ENCODE data around the gene ZBTB49.
A peak's percentile ranks its signal among the peaks of the same experiment; 100 is the strongest.
"Not testable (repeated sequence)": the region's sequence is repeated elsewhere in the genome, so short reads cannot be mapped to it uniquely, and the experiment has no call there.

The ZBTB49 gene

GRCh38 chr4:4289941-4290850, at the start of gene ZBTB49, which contains the start of gene LYAR:
Gene ZBTB49 (plus strand): TSS chr4:4290251. CDS start chr4:4299946, 9,695 bp downstream.
Gene LYAR (minus strand): TSS chr4:4290154. CDS start chr4:4283742, 6,412 bp downstream.
- peak; percentile 69 for DNase-seq (ENCODE audit: low read depth)

- DNase-seq (ENCODE audit: low read depth), result no peak
These were observed 44.9 kb upstream of the ZBTB49 start for GRCh38 chr4:4245172-4245571.

- DNase-seq (ENCODE audit: low read depth), result no peak
These were observed 42.4 kb upstream of the ZBTB49 start for GRCh38 chr4:4247696-4248028.

GRCh38 chr4:4248029-4248884, 41.8 kb upstream of the ZBTB49 start, which contains the start of gene TMEM128:
Gene TMEM128 (minus strand): TSS chr4:4248223. CDS start chr4:4248202, 21 bp downstream.
- peak; percentile 84 for DNase-seq (ENCODE audit: low read depth)

GRCh38 chr4:4248885-4249203, 41.2 kb upstream of the ZBTB49 start:
- DNase-seq (ENCODE audit: low read depth), result no peak

GRCh38 chr4:4249342-4249741, 40.7 kb upstream of the ZBTB49 start:
- not testable (repeated sequence) for DNase-seq (ENCODE audit: low read depth)

GRCh38 chr4:4249866-4250265, 40.2 kb upstream of the ZBTB49 start:
- DNase-seq (ENCODE audit: low read depth), result no peak

- DNase-seq (ENCODE audit: low read depth), result no peak
These were observed 35.9 kb upstream of the ZBTB49 start for GRCh38 chr4:4254199-4254598.

- no peak for DNase-seq (ENCODE audit: low read depth)
These were observed 35.4 kb upstream of the ZBTB49 start for GRCh38 chr4:4254666-4255065.

GRCh38 chr4:4256799-4257198, 33.3 kb upstream of the ZBTB49 start:
- no peak for DNase-seq (ENCODE audit: low read depth)

- DNase-seq (ENCODE audit: low read depth), result not testable (repeated sequence)
These were observed 32.3 kb upstream of the ZBTB49 start for GRCh38 chr4:4257705-4258104.

- DNase-seq (ENCODE audit: low read depth), result no peak
These were observed 30.5 kb upstream of the ZBTB49 start for GRCh38 chr4:4259484-4260100.

- no peak for DNase-seq (ENCODE audit: low read depth)
These were observed 29.8 kb upstream of the ZBTB49 start for GRCh38 chr4:4260185-4260751.

- no peak for DNase-seq (ENCODE audit: low read depth)
These were observed 22.1 kb upstream of the ZBTB49 start for GRCh38 chr4:4267981-4268380.

GRCh38 chr4:4268776-4269175, 21.3 kb upstream of the ZBTB49 start:
- no peak for DNase-seq (ENCODE audit: low read depth)

GRCh38 chr4:4269331-4269731, 20.7 kb upstream of the ZBTB49 start:
- no peak for DNase-seq (ENCODE audit: low read depth)

- no peak for DNase-seq (ENCODE audit: low read depth)
These were observed 20.2 kb upstream of the ZBTB49 start for GRCh38 chr4:4269856-4270255.

GRCh38 chr4:4270529-4270928, 19.5 kb upstream of the ZBTB49 start:
- DNase-seq (ENCODE audit: low read depth), result no peak

GRCh38 chr4:4271912-4272311, 18.1 kb upstream of the ZBTB49 start:
- no peak for DNase-seq (ENCODE audit: low read depth)

- DNase-seq (ENCODE audit: low read depth), result no peak
These were observed 15.8 kb upstream of the ZBTB49 start for GRCh38 chr4:4274226-4274625.

GRCh38 chr4:4277531-4277930, 12.5 kb upstream of the ZBTB49 start:
- no peak for DNase-seq (ENCODE audit: low read depth)

- DNase-seq (ENCODE audit: low read depth), result no peak
These were observed 8.3 kb upstream of the ZBTB49 start for GRCh38 chr4:4281787-4282186.
